Islet precursor cell (in vitro differentiated cells): ENCODE results near the gene ARFGEF3.

Experiments
- DNase-seq: peaks from one replicate; pipeline ENCODE4 v3.0.0-alpha.2; 2018

The ARFGEF3 gene

DNA sequence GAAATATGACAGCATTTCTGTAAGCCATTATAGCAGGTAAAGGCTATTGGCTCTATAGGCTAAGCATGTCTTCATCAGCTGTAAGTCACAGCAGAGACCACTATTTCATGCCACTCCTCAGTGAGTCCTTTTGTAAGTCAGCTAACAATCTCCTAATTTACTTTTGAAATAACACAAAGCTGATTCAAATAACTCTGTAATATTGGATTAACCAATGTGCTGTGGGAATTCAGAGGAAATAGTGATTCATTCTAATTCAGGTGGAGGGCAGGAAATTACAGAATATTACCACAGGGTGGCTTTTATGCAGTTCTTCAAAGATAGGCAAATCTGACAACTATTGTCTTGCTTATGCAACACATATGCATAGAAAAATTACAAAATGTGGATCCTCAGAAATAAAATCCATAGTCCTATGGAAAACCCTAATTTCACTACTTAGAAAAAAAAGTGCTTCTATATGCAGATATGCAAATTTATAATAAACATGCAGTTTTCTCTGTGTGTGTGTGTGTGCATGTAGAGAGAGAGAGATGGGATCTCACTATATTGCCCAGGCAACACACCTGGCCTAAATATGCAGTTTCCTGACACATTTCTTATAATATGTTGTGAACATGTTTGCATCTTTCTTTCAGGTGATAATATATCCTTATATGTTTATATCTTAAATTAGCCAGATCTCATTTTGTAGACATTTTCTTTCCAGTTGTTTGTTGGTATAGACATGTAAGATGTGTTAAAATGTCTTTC lies 211.1 kb downstream of the ARFGEF3 start:
- no peak for DNase-seq

- DNase-seq, result no peak
Measured at GRCh38 chr6:138374230-138374629, 212.5 kb downstream of the ARFGEF3 start.

- DNase-seq, result no peak
Measured at GRCh38 chr6:138374815-138375214, 213.1 kb downstream of the ARFGEF3 start.

GRCh38 chr6:138377042-138377441 lies 215.3 kb downstream of the ARFGEF3 start:
- DNase-seq, result no peak

- no peak for DNase-seq
Measured at GRCh38 chr6:138377844-138378243, 216.1 kb downstream of the ARFGEF3 start, which contains the start of gene SMIM28. TSS of gene SMIM28 (plus strand) at chr6:138377905. CDS start at chr6:138378073, 168 bp downstream.

GRCh38 chr6:138378463-138378862 lies 216.7 kb downstream of the ARFGEF3 start:
- DNase-seq, result no peak

DNA sequence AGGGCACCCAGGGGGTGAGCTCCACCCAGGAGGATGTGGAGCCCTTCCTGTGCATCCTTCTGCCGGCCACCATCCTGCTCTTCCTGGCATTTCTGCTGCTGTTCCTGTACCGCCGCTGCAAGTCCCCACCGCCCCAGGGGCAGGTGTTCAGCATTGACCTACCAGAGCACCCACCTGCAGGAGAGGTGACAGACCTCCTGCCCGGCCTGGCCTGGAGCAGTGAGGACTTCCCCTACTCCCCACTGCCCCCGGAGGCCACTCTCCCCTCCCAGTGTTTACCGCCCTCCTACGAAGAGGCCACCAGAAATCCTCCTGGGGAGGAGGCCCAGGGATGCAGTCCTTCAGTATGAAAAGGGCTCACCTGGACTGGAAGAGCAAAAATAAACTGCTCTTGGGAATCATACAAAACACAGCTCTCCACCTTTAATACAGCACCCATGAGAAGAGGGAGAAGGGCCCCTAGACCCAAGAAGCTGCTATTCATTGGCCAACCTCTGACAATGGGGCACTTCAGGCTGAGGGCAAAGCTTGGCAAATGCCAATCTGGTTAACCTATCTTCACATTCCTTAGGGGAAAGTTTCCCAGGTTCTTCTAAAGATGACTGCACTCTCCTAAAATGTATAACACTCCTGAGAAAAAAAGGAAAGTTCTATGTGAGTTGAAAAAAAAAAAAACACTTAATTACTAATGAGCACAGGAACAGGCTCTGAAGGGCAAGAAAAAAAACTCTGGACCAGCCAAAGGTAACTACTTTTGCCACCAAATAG lies 220.9 kb downstream of the ARFGEF3 start:
- peak; percentile 76 for DNase-seq

DNA sequence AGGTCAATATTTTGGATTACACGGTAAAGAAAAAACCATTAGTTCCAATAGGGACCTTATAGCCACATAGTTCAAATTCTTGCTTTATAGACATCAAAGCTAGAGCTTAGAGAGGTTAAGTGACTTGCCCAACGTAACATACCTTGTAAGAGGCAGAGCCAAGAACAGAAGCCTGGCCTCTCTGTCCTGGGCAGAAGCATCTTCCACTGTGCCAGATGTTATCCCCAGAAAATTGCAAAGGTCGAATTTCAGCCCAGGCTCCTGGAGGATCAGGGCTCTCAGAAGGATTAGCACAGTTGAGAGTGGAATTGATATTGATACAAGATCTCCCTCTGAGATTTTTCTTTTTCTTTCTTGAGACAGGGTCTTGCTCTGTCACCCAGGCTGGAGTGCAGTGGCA lies 222.0 kb downstream of the ARFGEF3 start:
- DNase-seq, result no peak

- DNase-seq, result no peak
Measured at GRCh38 chr6:138386897-138387296, 225.2 kb downstream of the ARFGEF3 start.

- DNase-seq, result no peak
Measured at GRCh38 chr6:138387577-138388368, 226.0 kb downstream of the ARFGEF3 start.

DNA sequence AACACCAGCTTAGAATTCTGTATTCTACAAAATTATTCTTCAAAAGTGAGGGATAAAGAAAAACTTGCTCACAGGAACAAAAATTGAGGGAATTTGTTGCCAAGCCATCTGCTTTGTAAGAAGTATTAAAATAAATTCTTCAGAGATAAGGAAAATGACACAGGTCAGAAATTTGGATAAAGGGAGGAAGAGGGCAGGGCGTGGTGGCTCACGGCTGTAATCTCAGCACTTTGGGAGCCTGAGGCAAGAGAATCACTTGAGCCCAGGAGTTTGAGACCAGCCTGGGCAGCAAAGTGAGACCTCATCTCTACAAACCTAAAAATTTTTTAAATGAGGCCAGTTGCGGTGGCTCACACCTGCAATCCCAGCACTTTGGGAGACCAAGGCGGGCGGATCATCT lies 227.8 kb downstream of the ARFGEF3 start:
- DNase-seq, result no peak
